ENCODE results near the gene CD38. TPM values are rescaled to one million over a fixed set of nuclear protein-coding genes. Genes with fewer than 3 reads are reported as not detected.
A peak's percentile ranks its signal among the peaks of the same experiment; 100 is the strongest.
"Not testable (repeated sequence)": the region's sequence is repeated elsewhere in the genome, so short reads cannot be mapped to it uniquely, and the experiment has no call there.

CD38 gene
- total RNA-seq (2022) (not detected in 2 replicates), Bru-seq, nascent RNA (percentile 11 among the genes with signal in this experiment), BruChase-seq, experiment 1, labeled RNA remaining after a 6-hour chase (percentile 36 among the genes with signal in this experiment), BruChase-seq, experiment 2, labeled RNA remaining after a 2-hour chase (percentile 18 among the genes with signal in this experiment)
- long read RNA-seq: 0 reads

- ChIA-PET CTCF (interaction anchor here (0.6 to 1.7 kb wide), 2 partner anchors 177 to 223 kb away, joined by 3 read pairs; no protein-coding TSS in a partner anchor), POLR2A (interaction anchor here (0.5 kb wide), 1 partner anchor 148 kb away, joined by 4 read pairs; no protein-coding TSS in a partner anchor)
- intact Hi-C loops (cut with micrococcal nuclease): no loop called here
- TF ChIP-seq, protein P1, sequence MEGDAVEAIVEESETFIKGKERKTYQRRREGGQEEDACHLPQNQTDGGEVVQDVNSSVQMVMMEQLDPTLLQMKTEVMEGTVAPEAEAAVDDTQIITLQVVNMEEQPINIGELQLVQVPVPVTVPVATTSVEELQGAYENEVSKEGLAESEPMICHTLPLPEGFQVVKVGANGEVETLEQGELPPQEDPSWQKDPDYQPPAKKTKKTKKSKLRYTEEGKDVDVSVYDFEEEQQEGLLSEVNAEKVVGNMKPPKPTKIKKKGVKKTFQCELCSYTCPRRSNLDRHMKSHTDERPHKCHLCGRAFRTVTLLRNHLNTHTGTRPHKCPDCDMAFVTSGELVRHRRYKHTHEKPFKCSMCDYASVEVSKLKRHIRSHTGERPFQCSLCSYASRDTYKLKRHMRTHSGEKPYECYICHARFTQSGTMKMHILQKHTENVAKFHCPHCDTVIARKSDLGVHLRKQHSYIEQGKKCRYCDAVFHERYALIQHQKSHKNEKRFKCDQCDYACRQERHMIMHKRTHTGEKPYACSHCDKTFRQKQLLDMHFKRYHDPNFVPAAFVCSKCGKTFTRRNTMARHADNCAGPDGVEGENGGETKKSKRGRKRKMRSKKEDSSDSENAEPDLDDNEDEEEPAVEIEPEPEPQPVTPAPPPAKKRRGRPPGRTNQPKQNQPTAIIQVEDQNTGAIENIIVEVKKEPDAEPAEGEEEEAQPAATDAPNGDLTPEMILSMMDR (IDR thresholded peaks at IDR 0.05; ENCODE audit: unreplicated experiment): no peak
- Mint-ChIP-seq H3K36me3 (ENCODE audit: insufficient read depth, unreplicated experiment) (no peaks in the 10 kb centered on the region), H3K27ac (ENCODE audit: low read depth, unreplicated experiment) (peak within 1 kb of the TSS; percentile 46), H3K9me3 (ENCODE audit: unreplicated experiment) (no peaks in the 10 kb centered on the region), H3K27me3 (ENCODE audit: insufficient read depth, unreplicated experiment) (peaks cover 24% of the 10 kb centered on the region), H3K4me1 (ENCODE audit: insufficient read depth, unreplicated experiment) (peaks cover 18% of the 10 kb centered on the region), H3K4me3 (ENCODE audit: unreplicated experiment) (peak within 1 kb of the TSS; percentile 53)
- no TSS peak for BruUV-seq (replicated peaks)
- no peak for DNase-seq (ENCODE audit: unreplicated experiment)
Observed at GRCh38 chr4:15778289-15779241, at the start of gene CD38. TSS of gene CD38 (plus strand) at chr4:15778328. CDS start at chr4:15778415, 87 bp downstream.

GRCh38 chr4:15729910-15730533 is 48.1 kb upstream of the CD38 start:
- Mint-ChIP-seq H3K36me3 (ENCODE audit: insufficient read depth, unreplicated experiment) (no peaks in the 10 kb centered on the region), H3K27ac (ENCODE audit: low read depth, unreplicated experiment) (no peak overlapping the region), H3K4me1 (ENCODE audit: insufficient read depth, unreplicated experiment) (no peaks in the 10 kb centered on the region), H3K4me3 (ENCODE audit: unreplicated experiment) (no peak overlapping the region), H3K27me3 (ENCODE audit: insufficient read depth, unreplicated experiment) (peaks cover 17% of the 10 kb centered on the region), H3K9me3 (ENCODE audit: unreplicated experiment) (no peaks in the 10 kb centered on the region)
- CTCF ChIA-PET: interaction anchor here (0.7 to 3.1 kb wide), 12 partner anchors 8 to 401 kb away, joined by 3 to 14 read pairs (median 4); no protein-coding TSS in a partner anchor
- DNase-seq (ENCODE audit: unreplicated experiment): peak; percentile 67
- TF ChIP-seq, protein P1 (IDR thresholded peaks at IDR 0.05; ENCODE audit: unreplicated experiment): peak; percentile 65
- no TSS peak for BruUV-seq (replicated peaks)
- intact Hi-C loops (cut with micrococcal nuclease): loop anchor here (1.0 to 5.0 kb wide), 4 partner anchors 26 to 271 kb away; no protein-coding TSS in a partner anchor
- POLR2A ChIA-PET: no interaction called here

- intact Hi-C loops (cut with micrococcal nuclease): loop anchor here (5.0 kb wide), 1 partner anchor 74 kb away; no protein-coding TSS in a partner anchor
- not testable (repeated sequence) for H3K27me3 Mint-ChIP-seq (ENCODE audit: insufficient read depth, unreplicated experiment); DNase-seq (ENCODE audit: unreplicated experiment); H3K27ac Mint-ChIP-seq (ENCODE audit: low read depth, unreplicated experiment); H3K36me3 Mint-ChIP-seq (ENCODE audit: insufficient read depth, unreplicated experiment); H3K4me3 Mint-ChIP-seq (ENCODE audit: unreplicated experiment); H3K9me3 Mint-ChIP-seq (ENCODE audit: unreplicated experiment); BruUV-seq (replicated peaks); H3K4me1 Mint-ChIP-seq (ENCODE audit: insufficient read depth, unreplicated experiment)
- POLR2A ChIA-PET: interaction anchor here (0.6 to 0.7 kb wide), 2 partner anchors 10 to 52 kb away, joined by 3 read pairs; partner anchors contain the start of gene FAM200B
- CTCF ChIA-PET: interaction anchor here (0.6 to 3.1 kb wide), 7 partner anchors 9 to 353 kb away, joined by 3 to 14 read pairs (median 3); no protein-coding TSS in a partner anchor
Observed at GRCh38 chr4:15733061-15733460, 45.1 kb upstream of the CD38 start.

DNA sequence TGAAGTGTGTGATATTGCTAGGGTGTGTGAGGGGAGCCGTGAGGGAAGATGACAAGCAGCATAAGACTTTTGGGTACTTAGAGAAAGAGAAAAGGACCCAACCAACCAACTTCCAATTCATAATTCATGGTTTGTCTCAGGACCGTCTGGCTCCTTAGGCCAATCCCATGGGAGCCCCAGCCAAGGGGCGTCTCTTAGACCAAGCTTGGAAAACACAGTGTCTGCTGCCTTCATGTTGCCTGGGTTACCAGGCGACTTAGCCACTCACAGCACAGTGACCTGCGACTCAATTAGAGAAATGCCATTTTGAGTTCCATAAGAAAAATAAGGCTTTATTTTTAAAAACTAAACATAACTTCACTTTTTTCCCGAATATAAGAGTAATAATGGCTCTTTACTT is 42.6 kb upstream of the CD38 start:
- H3K27me3 Mint-ChIP-seq (ENCODE audit: insufficient read depth, unreplicated experiment): no peaks in the 10 kb centered on the region
- TF ChIP-seq, protein P1 (IDR thresholded peaks at IDR 0.05; ENCODE audit: unreplicated experiment): no peak
- no peaks in the 10 kb centered on the region for H3K36me3 Mint-ChIP-seq (ENCODE audit: insufficient read depth, unreplicated experiment)
- CTCF ChIA-PET: no interaction called here
- POLR2A ChIA-PET: no interaction called here
- H3K4me1 Mint-ChIP-seq (ENCODE audit: insufficient read depth, unreplicated experiment): no peaks in the 10 kb centered on the region
- no peak overlapping the region for H3K27ac Mint-ChIP-seq (ENCODE audit: low read depth, unreplicated experiment)
- BruUV-seq (replicated peaks): no TSS peak
- no peaks in the 10 kb centered on the region for H3K9me3 Mint-ChIP-seq (ENCODE audit: unreplicated experiment)
- no peak overlapping the region for H3K4me3 Mint-ChIP-seq (ENCODE audit: unreplicated experiment)
- intact Hi-C loops (cut with micrococcal nuclease): no loop called here
- no peak for DNase-seq (ENCODE audit: unreplicated experiment)

Data from MCF 10A (cell line).